ENCODE measurements around the gene PHKB.

Gene PHKB

DNA sequence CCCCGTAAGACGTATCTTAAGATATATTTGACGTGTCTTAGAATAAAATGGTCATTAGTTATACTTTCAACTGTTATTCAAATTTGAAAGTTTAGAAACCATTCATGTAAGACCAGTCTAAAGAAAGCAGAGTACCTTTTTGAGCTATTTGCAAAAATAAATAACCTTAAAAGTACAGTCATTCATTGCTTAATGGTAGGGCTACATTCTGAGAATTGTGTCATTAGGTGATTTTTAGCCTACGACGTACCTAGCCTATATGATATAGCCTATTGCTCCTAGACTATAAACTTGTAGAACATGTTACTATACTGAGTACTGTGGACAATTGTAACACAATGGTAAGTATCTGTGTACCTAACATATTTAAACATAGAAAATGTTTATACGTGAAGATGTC is 139.2 kb downstream of the PHKB start:
- TF ChIP-seq GLIS3 (CRISPR knock-in tag; IDR thresholded peaks at IDR 0.05) (no peak), TOX (CRISPR knock-in tag; IDR thresholded peaks at IDR 0.05; ENCODE audit: borderline replicate concordance) (no peak), ZFP3 (CRISPR knock-in tag; IDR thresholded peaks at IDR 0.05) (no peak), ZNF70 (CRISPR knock-in tag; IDR thresholded peaks at IDR 0.05) (no peak), OSR1 (CRISPR knock-in tag; IDR thresholded peaks at IDR 0.05) (no peak), ZNF8 (CRISPR knock-in tag; IDR thresholded peaks at IDR 0.05) (no peak), ARNTL (CRISPR knock-in tag; IDR thresholded peaks at IDR 0.05; ENCODE audit: borderline replicate concordance, low read depth) (no peak), SNAI2 (CRISPR knock-in tag; IDR thresholded peaks at IDR 0.05) (no peak), ESRRG (CRISPR knock-in tag; IDR thresholded peaks at IDR 0.05) (no peak), RARB (CRISPR knock-in tag; IDR thresholded peaks at IDR 0.05) (no peak), CSDC2 (CRISPR knock-in tag; IDR thresholded peaks at IDR 0.05) (no peak)
- TF ChIP-seq, protein P1, sequence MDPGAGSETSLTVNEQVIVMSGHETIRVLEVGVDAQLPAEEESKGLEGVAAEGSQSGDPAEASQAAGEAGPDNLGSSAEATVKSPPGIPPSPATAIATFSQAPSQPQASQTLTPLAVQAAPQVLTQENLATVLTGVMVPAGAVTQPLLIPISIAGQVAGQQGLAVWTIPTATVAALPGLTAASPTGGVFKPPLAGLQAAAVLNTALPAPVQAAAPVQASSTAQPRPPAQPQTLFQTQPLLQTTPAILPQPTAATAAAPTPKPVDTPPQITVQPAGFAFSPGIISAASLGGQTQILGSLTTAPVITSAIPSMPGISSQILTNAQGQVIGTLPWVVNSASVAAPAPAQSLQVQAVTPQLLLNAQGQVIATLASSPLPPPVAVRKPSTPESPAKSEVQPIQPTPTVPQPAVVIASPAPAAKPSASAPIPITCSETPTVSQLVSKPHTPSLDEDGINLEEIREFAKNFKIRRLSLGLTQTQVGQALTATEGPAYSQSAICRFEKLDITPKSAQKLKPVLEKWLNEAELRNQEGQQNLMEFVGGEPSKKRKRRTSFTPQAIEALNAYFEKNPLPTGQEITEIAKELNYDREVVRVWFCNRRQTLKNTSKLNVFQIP (CRISPR knock-in tag; IDR thresholded peaks at IDR 0.05; ENCODE audit: borderline replicate concordance, low read depth), result no peak
- TF ChIP-seq, protein P2, sequence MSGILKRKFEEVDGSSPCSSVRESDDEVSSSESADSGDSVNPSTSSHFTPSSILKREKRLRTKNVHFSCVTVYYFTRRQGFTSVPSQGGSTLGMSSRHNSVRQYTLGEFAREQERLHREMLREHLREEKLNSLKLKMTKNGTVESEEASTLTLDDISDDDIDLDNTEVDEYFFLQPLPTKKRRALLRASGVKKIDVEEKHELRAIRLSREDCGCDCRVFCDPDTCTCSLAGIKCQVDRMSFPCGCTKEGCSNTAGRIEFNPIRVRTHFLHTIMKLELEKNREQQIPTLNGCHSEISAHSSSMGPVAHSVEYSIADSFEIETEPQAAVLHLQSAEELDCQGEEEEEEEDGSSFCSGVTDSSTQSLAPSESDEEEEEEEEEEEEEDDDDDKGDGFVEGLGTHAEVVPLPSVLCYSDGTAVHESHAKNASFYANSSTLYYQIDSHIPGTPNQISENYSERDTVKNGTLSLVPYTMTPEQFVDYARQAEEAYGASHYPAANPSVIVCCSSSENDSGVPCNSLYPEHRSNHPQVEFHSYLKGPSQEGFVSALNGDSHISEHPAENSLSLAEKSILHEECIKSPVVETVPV (CRISPR knock-in tag; IDR thresholded peaks at IDR 0.05), result no peak
- TF ChIP-seq, protein P3, sequence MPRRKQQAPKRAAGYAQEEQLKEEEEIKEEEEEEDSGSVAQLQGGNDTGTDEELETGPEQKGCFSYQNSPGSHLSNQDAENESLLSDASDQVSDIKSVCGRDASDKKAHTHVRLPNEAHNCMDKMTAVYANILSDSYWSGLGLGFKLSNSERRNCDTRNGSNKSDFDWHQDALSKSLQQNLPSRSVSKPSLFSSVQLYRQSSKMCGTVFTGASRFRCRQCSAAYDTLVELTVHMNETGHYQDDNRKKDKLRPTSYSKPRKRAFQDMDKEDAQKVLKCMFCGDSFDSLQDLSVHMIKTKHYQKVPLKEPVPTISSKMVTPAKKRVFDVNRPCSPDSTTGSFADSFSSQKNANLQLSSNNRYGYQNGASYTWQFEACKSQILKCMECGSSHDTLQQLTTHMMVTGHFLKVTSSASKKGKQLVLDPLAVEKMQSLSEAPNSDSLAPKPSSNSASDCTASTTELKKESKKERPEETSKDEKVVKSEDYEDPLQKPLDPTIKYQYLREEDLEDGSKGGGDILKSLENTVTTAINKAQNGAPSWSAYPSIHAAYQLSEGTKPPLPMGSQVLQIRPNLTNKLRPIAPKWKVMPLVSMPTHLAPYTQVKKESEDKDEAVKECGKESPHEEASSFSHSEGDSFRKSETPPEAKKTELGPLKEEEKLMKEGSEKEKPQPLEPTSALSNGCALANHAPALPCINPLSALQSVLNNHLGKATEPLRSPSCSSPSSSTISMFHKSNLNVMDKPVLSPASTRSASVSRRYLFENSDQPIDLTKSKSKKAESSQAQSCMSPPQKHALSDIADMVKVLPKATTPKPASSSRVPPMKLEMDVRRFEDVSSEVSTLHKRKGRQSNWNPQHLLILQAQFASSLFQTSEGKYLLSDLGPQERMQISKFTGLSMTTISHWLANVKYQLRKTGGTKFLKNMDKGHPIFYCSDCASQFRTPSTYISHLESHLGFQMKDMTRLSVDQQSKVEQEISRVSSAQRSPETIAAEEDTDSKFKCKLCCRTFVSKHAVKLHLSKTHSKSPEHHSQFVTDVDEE (CRISPR knock-in tag; IDR thresholded peaks at IDR 0.05), result no peak
- TF ChIP-seq, protein P4, sequence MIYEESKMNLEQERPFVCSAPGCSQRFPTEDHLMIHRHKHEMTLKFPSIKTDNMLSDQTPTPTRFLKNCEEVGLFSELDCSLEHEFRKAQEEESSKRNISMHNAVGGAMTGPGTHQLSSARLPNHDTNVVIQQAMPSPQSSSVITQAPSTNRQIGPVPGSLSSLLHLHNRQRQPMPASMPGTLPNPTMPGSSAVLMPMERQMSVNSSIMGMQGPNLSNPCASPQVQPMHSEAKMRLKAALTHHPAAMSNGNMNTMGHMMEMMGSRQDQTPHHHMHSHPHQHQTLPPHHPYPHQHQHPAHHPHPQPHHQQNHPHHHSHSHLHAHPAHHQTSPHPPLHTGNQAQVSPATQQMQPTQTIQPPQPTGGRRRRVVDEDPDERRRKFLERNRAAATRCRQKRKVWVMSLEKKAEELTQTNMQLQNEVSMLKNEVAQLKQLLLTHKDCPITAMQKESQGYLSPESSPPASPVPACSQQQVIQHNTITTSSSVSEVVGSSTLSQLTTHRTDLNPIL (CRISPR knock-in tag; IDR thresholded peaks at IDR 0.05; ENCODE audit: low read depth), result no peak
- ATAC-seq, result no peak

DNA sequence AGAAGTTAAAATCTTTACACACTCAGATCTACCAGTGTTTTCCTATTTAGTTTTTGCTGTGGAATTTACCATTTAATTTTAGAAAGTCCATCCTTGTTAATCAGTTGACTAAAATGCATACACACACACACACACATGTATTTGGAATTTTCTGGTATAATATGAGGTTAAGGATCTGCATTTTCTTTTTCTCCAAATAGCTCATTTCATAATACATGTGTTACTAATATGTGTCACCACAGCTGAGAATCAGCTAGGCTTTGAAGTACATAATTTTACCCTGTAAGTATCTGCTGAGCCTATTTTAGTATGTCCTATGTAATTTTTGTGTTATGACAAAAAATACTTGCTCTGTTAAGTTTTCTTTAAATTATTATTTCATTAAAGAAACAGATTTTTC is 143.2 kb downstream of the PHKB start:
- TF ChIP-seq ZNF8 (CRISPR knock-in tag; IDR thresholded peaks at IDR 0.05) (no peak), ZFP3 (CRISPR knock-in tag; IDR thresholded peaks at IDR 0.05) (no peak), CSDC2 (CRISPR knock-in tag; IDR thresholded peaks at IDR 0.05) (no peak), BACH2 (CRISPR knock-in tag; IDR thresholded peaks at IDR 0.05; ENCODE audit: borderline replicate concordance) (no peak), SNAI2 (CRISPR knock-in tag; IDR thresholded peaks at IDR 0.05) (no peak), GLIS3 (CRISPR knock-in tag; IDR thresholded peaks at IDR 0.05) (no peak), TCF4 (CRISPR knock-in tag; IDR thresholded peaks at IDR 0.05; ENCODE audit: borderline replicate concordance) (no peak), OSR1 (CRISPR knock-in tag; IDR thresholded peaks at IDR 0.05) (no peak), ZFP30 (CRISPR knock-in tag; IDR thresholded peaks at IDR 0.05) (no peak), ZNF565 (CRISPR knock-in tag; conservative IDR thresholded peaks at IDR 0.05; ENCODE audit: low read depth) (no peak)
- TF ChIP-seq, protein P4 (CRISPR knock-in tag; IDR thresholded peaks at IDR 0.05; ENCODE audit: low read depth), result no peak
- TF ChIP-seq, protein P5, sequence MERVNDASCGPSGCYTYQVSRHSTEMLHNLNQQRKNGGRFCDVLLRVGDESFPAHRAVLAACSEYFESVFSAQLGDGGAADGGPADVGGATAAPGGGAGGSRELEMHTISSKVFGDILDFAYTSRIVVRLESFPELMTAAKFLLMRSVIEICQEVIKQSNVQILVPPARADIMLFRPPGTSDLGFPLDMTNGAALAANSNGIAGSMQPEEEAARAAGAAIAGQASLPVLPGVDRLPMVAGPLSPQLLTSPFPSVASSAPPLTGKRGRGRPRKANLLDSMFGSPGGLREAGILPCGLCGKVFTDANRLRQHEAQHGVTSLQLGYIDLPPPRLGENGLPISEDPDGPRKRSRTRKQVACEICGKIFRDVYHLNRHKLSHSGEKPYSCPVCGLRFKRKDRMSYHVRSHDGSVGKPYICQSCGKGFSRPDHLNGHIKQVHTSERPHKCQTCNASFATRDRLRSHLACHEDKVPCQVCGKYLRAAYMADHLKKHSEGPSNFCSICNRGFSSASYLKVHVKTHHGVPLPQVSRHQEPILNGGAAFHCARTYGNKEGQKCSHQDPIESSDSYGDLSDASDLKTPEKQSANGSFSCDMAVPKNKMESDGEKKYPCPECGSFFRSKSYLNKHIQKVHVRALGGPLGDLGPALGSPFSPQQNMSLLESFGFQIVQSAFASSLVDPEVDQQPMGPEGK (CRISPR knock-in tag; IDR thresholded peaks at IDR 0.05; ENCODE audit: borderline replicate concordance), result no peak
- no peak for ATAC-seq

Measured in SK-N-SH treated with all-trans-retinoic acid at 6 μM for 48 hours (cell line).